K562 (cell line): ENCODE results near the gene CAPZB. TPM values are rescaled to one million over a fixed set of nuclear protein-coding genes. Genes with fewer than 3 reads are reported as not detected.

Experiments used
- ATAC-seq: fragments of 200-7000 bp; cut with Tn5 transposase; 3 replicates; pipeline ENCODE4 v1.9.1; 2020; ENCODE audit warnings: moderate library complexity
- BruUV-seq: library from RNA; stranded (reverse); fragments of 400-500 nt; replicated peaks from 2 replicates; lab custom pipeline; 2021; lab: Mats Ljungman, UMichigan
- CTCF ChIA-PET: fragments of 300-600 bp; formaldehyde crosslinking; extraction: SDS; loops from one replicate; lab custom pipeline; 2021; ENCODE audit warnings: low intra/inter-chr PET ratio; lab: Yijun Ruan, JAX
- POLR2A ChIA-PET: fragments of 300-600, 350-650 bp; sonication (Branson Sonifier 250); formaldehyde crosslinking; extraction: SDS; loops from one replicate; lab custom pipeline; 2021; ENCODE audit warnings: antibody characterized with exemption, inconsistent platforms; lab: Yijun Ruan, JAX
- DNase-seq, 4 experiments: peaks; one replicate each; pipeline versions ENCODE4 v3.0.0 to v3.0.0-alpha.2; 2011 to 2018; ENCODE audit warnings: low spot score in 3 of 4, mixed read lengths in 3 of 4; ENCODE audit errors: extremely low read depth in 1 of 4
- FAIRE-seq: peaks from 2 replicates; lab custom pipeline; 2011; peaks lifted over from hg19 to GRCh38; lab: Jason Lieb, UNC
- H2AFZ ChIP-seq: 2 replicates; pipeline ENCODE4 v1.6.0; 2011; ENCODE audit warnings: low read depth, low read length, control low read depth, inconsistent platforms
- H3K27ac ChIP-seq: fragments of 200-600 bp; 3 replicates; pipeline ENCODE4 v1.8.0; 2011; ENCODE audit warnings: low read depth, mild to moderate bottlenecking, control low read depth, inconsistent platforms, low read length, moderate library complexity, mixed read lengths; ENCODE audit errors: extremely low read depth
- H3K27me3 ChIP-seq, 2 experiments: fragments of 300-600 bp in 1 of 2; 2 replicates in 1 of 2; 3 replicates in 1 of 2; pipeline versions ENCODE4 v1.6.0 to v1.8.0; 2011; ENCODE audit warnings: inconsistent platforms in 2 of 2, low read length in 2 of 2, mild to moderate bottlenecking in 1 of 2, mixed read lengths in 1 of 2, moderate library complexity in 1 of 2; ENCODE audit not compliant: control insufficient read depth in 2 of 2, insufficient read depth in 2 of 2
- H3K36me3 ChIP-seq: fragments of 300-600 bp; 3 replicates; pipeline ENCODE4 v1.8.0; 2011; ENCODE audit warnings: mild to moderate bottlenecking, low read length, inconsistent platforms; ENCODE audit not compliant: control insufficient read depth, insufficient read depth
- H3K4me1 ChIP-seq, 2 experiments: fragments of 200-600 bp in 1 of 2; replicated peaks in 1 of 2; 2 replicates in 1 of 2; 3 replicates in 1 of 2; pipeline versions ENCODE4 v1.5.1 to v1.8.0; 2011; ENCODE audit warnings: inconsistent platforms in 2 of 2, low read length in 2 of 2, mild to moderate bottlenecking in 1 of 2, mixed read lengths in 1 of 2, moderate library complexity in 1 of 2; ENCODE audit not compliant: control insufficient read depth in 2 of 2, insufficient read depth in 2 of 2
- H3K4me2 ChIP-seq: 2 replicates; pipeline ENCODE4 v1.6.1; 2011; ENCODE audit warnings: low read length, control low read depth, inconsistent platforms, mixed read lengths; ENCODE audit not compliant: insufficient read depth
- H3K4me3 ChIP-seq: fragments of 200-600 bp; sonication (generic), shearing (Covaris generic); 2 replicates; pipeline ENCODE4 v1.5.1; 2016; ENCODE audit warnings: control low read depth, inconsistent platforms
- H3K79me2 ChIP-seq: fragments of 200-600 bp; 3 replicates; pipeline ENCODE4 v1.8.0; 2011; ENCODE audit warnings: low read length, inconsistent platforms; ENCODE audit not compliant: control insufficient read depth, insufficient read depth
- H3K9ac ChIP-seq, 2 experiments: 2 replicates each; pipeline versions ENCODE4 v1.6.0 to v1.6.1; 2011; ENCODE audit warnings: low read depth in 2 of 2, low read length in 2 of 2, control low read depth in 1 of 2, inconsistent platforms in 1 of 2, mild to moderate bottlenecking in 1 of 2, mixed read lengths in 1 of 2; ENCODE audit not compliant: insufficient read depth in 1 of 2
- H3K9me1 ChIP-seq: one replicate; pipeline ENCODE4 v1.6.0; 2011; ENCODE audit warnings: inconsistent platforms, mild to moderate bottlenecking, low read length, moderate library complexity; ENCODE audit not compliant: control insufficient read depth, insufficient read depth
- H3K9me3 ChIP-seq: replicated peaks from 2 replicates; pipeline ENCODE4 v1.5.1; 2011; ENCODE audit warnings: low read depth, low read length, inconsistent platforms; ENCODE audit not compliant: control insufficient read depth, insufficient read depth
- H4K20me1 ChIP-seq: replicated peaks from 2 replicates; pipeline ENCODE4 v1.6.1; 2011; ENCODE audit warnings: low read length, inconsistent platforms, mixed read lengths; ENCODE audit not compliant: control insufficient read depth, insufficient read depth
- C11orf30 ChIP-seq: fragments of 450-650 bp; IDR thresholded peaks from 2 replicates; pipeline ENCODE4 v1.6.1; 2016; ENCODE audit warnings: low read depth, mild to moderate bottlenecking
- CEBPG ChIP-seq, 3 experiments: fragments of 200-800 bp in 1 of 3; sonication (Bioruptor generic) in 1 of 3; sonication (generic) in 1 of 3; formaldehyde crosslinking in 1 of 3; IDR thresholded peaks in 2 of 3; conservative IDR thresholded peaks in 1 of 3; 2 replicates each; pipeline versions ENCODE4 v1.6.1 to v1.8.0; 2016 to 2022; ENCODE audit warnings: missing compliant biosample characterization in 2 of 3, missing genetic modification characterization in 2 of 3, mild to moderate bottlenecking in 1 of 3, missing genetic modification reagents in 1 of 3
- MAFK ChIP-seq: IDR thresholded peaks from 2 replicates; pipeline ENCODE4 v1.6.1; 2011; ENCODE audit warnings: low read length, improper control_type of control experiment
- MECOM ChIP-seq: fragments of 250-450 bp; sonication (Bioruptor Pico); IDR thresholded peaks from 2 replicates; pipeline ENCODE4 v1.8.0; 2022; ENCODE audit warnings: inconsistent platforms
- MYBL2 ChIP-seq, 2 experiments: fragments of 450-650 bp in 1 of 2; sonication (generic) in 1 of 2; formaldehyde crosslinking in 1 of 2; IDR thresholded peaks; 2 replicates each; pipeline versions ENCODE4 v1.6.1 to v1.8.1; 2017 to 2022; ENCODE audit warnings: borderline replicate concordance in 1 of 2, inconsistent platforms in 1 of 2, low read depth in 1 of 2, mild to moderate bottlenecking in 1 of 2, missing genetic modification reagents in 1 of 2, moderate library complexity in 1 of 2
- NCOA2 ChIP-seq, 2 experiments: fragments of 450-650 bp; IDR thresholded peaks; 2 replicates each; pipeline ENCODE4 v1.6.1; 2018; ENCODE audit warnings: mild to moderate bottlenecking in 2 of 2, moderate library complexity in 1 of 2; ENCODE audit not compliant: partially characterized antibody in 2 of 2
- NFIC ChIP-seq: fragments of 450-650 bp; IDR thresholded peaks from 2 replicates; pipeline ENCODE4 v1.6.1; 2017; ENCODE audit warnings: mild to moderate bottlenecking, inconsistent platforms
- PPARD ChIP-seq: fragments of 250-450 bp; sonication (Bioruptor Pico); IDR thresholded peaks from 2 replicates; pipeline ENCODE4 v1.8.0; 2022; ENCODE audit warnings: inconsistent platforms, mild to moderate bottlenecking, moderate library complexity
- SPI1 ChIP-seq: IDR thresholded peaks from 2 replicates; pipeline ENCODE4 v1.6.1; 2011; ENCODE audit warnings: low read depth, low read length, control low read depth, borderline replicate concordance
- TARDBP ChIP-seq: fragments of 450-650 bp; IDR thresholded peaks from 2 replicates; pipeline ENCODE4 v1.6.1; 2016
- TBP ChIP-seq: optimal IDR thresholded peaks from 2 replicates; pipeline ENCODE3; 2011; ENCODE audit warnings: low read depth, low read length, improper control_type of control experiment
- TCFL5 ChIP-seq: fragments of 250-450 bp; sonication (Bioruptor Pico); conservative IDR thresholded peaks from 2 replicates; pipeline ENCODE4 v1.6.1; 2021; ENCODE audit warnings: mild to moderate bottlenecking, moderate library complexity, matching md5 sums
- ZFP1 ChIP-seq: fragments of 450-650 bp; formaldehyde crosslinking; IDR thresholded peaks from 2 replicates; pipeline ENCODE4 v1.4.0; 2020; ENCODE audit warnings: mild to moderate bottlenecking, mixed read lengths
- ZNF174 ChIP-seq: fragments of 250-450 bp; sonication (Bioruptor Pico); IDR thresholded peaks from 2 replicates; pipeline ENCODE4 v1.4.0; 2020; ENCODE audit warnings: mild to moderate bottlenecking
- ZNF316 ChIP-seq: fragments of 450-650 bp; IDR thresholded peaks from 2 replicates; pipeline ENCODE4 v1.6.1; 2016
- WGBS: fragments of 100-300 bp; shearing (Covaris generic); methylation state at CpG from one replicate; pipeline ENCODE4 v1.1.6; 2016; ENCODE audit warnings: low coverage, mixed read lengths; ENCODE audit not compliant: insufficient coverage; ENCODE audit errors: missing lambda C conversion rate; 5-methylcytosine and 5-hydroxymethylcytosine counted together
- in situ Hi-C: fragments of 300-500 bp; cut with MboI; formaldehyde crosslinking; loops from 4 replicates; pipeline ENCODE4 v1.15.0; 2018; ENCODE audit warnings: inconsistent platforms, mixed read lengths
- intact Hi-C: fragments of 100-400 bp; cut with micrococcal nuclease; formaldehyde crosslinking; loops from 2 replicates; pipeline ENCODE4 v1.14.2; 2022
- polyA plus RNA-seq, 8 experiments: library from polyadenylated mRNA; depleted of rRNA in 4 of 8; stranded (reverse) in 5 of 8; unstranded in 3 of 8; fragments of >200 nt; fragmentation: Nextera tagmentation in 2 of 8; fragmentation: Illumina TruSeq in 1 of 8; extraction: Ambion mirVana in 2 of 8; extraction: Trizol in 1 of 8; gene quantifications; 2 replicates each; pipeline versions ENCODE4 v1.2.1 to v1.2.3, GENCODE V29; 2011 to 2014; ENCODE audit warnings: inconsistent platforms in 1 of 8, missing spikeins in 1 of 8
- total RNA-seq, 7 experiments: library from RNA; depleted of rRNA in 6 of 7; stranded (reverse); fragments of >200 nt in 6 of 7; fragmentation: Illumina TruSeq in 2 of 7; extraction: Trizol in 2 of 7; gene quantifications; 2 replicates each; pipeline versions ENCODE4 v1.2.1 to v1.2.3, GENCODE V29; 2011 to 2021; ENCODE audit warnings: low replicate concordance in 1 of 7
- TF ChIP-seq, protein P1 (sequence below): IDR thresholded peaks from 3 replicates; pipeline ENCODE4 v1.6.1; 2011; ENCODE audit warnings: borderline replicate concordance, mild to moderate bottlenecking, moderate library complexity; ENCODE audit not compliant: insufficient read length; ENCODE audit errors: extremely low read depth
- TF ChIP-seq, protein P2 (sequence below): sonication (generic); formaldehyde crosslinking; IDR thresholded peaks from 2 replicates; pipeline ENCODE4 v1.8.1; 2023; ENCODE audit warnings: mild to moderate bottlenecking, missing genetic modification reagents

Gene CAPZB
- total and polyA plus RNA-seq, 9 of the 15 experiments (the other 6 are each of a cell fraction or from before 2014, with no cell fraction given) = 57.6 to 297 (median 125) TPM

DNA sequence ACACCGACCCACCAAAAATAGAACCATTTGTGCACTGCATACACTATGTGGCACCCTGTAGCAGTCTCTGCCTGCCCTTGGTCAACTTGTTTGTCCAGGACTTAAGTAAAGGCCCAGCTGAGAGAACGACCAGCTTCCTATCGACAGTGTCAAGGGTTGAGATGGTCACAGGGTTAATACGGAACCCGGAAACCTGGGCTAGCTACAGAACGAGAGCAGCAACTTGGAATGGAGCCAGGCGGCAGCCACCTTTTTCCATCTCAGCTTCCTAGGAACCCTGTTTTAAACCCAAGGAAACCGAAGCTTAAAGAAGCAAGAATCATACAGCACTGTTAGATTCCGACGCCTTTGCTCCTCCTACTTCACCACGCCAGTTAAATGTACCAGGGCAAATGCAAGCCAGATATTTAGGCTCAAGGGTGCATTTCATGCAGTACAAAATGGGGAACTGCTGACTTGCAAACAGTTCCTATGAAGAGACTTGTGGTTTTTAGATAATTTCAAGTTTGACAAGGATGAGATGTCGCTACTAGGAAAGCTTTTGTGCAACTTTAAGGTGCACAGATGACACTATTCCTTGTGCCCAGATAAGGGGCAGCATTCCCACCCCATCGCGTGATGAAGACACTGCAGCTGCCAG lies 137.7 kb downstream of the CAPZB start:
- in situ Hi-C loops (no loop called here), intact Hi-C loops (no loop called here)
- H3K9me1 ChIP-seq = no peaks in the 10 kb centered on the region
- no peak overlapping the region for H3K4me2 ChIP-seq
- CTCF ChIA-PET = no interaction called here
- H4K20me1 ChIP-seq = peaks cover 6% of the 10 kb centered on the region; the same call in 1 of the 2 replicates
- no peak overlapping the region for H2AFZ ChIP-seq
- POLR2A ChIA-PET = interaction anchor here (0.5 to 0.6 kb wide), 2 partner anchors 83 to 98 kb away, joined by 4 to 6 read pairs; no protein-coding TSS in a partner anchor
- BruUV-seq = no TSS peak
- no peaks in the 10 kb centered on the region for H3K9me3 ChIP-seq
- H3K36me3 ChIP-seq = peaks cover 43% of the 10 kb centered on the region; the same call in 2 of the 3 replicates
- no peaks in the 10 kb centered on the region for H3K27me3 ChIP-seq
- 55% methylated on average over 14 of the region's 14 CpGs for WGBS
- no peak overlapping the region for H3K27ac ChIP-seq
- no peak overlapping the region for H3K4me3 ChIP-seq
- FAIRE-seq = peak; percentile 60
- no peaks in the 10 kb centered on the region for H3K79me2 ChIP-seq
- no peak for ATAC-seq
- peaks cover 0 to 28% of the 10 kb centered on the region in 2 experiments; a peak in 3 of 5 replicates for H3K4me1 ChIP-seq
- no peak for DNase-seq
- no peak overlapping the region for H3K9ac ChIP-seq
- TF ChIP-seq TCFL5 (CRISPR knock-in tag) (no peak), NFIC (peak; percentile 55; the same call in 1 of the 2 replicates), MYBL2 (IDR thresholded peaks at IDR 0.05; ENCODE audit: low read depth) (no peak), MYBL2 (CRISPR knock-in tag; IDR thresholded peaks at IDR 0.05; ENCODE audit: borderline replicate concordance) (no peak), TBP (no peak), ZFP1 (no peak), SPI1 (peak; percentile 90), CEBPG (CRISPR knock-in tag; IDR thresholded peaks at IDR 0.05) (no peak), CEBPG (tag; conservative IDR thresholded peaks at IDR 0.05 in 1 of 2, IDR thresholded peaks at IDR 0.05 in 1 of 2) (no peak), NCOA2 (IDR thresholded peaks at IDR 0.05; ENCODE audit: partially characterized antibody in 2 of 2) (no peak), PPARD (CRISPR knock-in tag) (no peak), C11orf30 (peak; percentile 46; the same call in 1 of the 2 replicates), ZNF316 (peak; percentile 47; the same call in 1 of the 2 replicates), ZNF174 (CRISPR knock-in tag) (no peak), TARDBP (no peak), MAFK (peak; percentile 12; the same call in 1 of the 2 replicates), MECOM (CRISPR knock-in tag) (0 out of 2 replicates have a peak, but pooled peaks have one; percentile 21)
- TF ChIP-seq, protein P1, sequence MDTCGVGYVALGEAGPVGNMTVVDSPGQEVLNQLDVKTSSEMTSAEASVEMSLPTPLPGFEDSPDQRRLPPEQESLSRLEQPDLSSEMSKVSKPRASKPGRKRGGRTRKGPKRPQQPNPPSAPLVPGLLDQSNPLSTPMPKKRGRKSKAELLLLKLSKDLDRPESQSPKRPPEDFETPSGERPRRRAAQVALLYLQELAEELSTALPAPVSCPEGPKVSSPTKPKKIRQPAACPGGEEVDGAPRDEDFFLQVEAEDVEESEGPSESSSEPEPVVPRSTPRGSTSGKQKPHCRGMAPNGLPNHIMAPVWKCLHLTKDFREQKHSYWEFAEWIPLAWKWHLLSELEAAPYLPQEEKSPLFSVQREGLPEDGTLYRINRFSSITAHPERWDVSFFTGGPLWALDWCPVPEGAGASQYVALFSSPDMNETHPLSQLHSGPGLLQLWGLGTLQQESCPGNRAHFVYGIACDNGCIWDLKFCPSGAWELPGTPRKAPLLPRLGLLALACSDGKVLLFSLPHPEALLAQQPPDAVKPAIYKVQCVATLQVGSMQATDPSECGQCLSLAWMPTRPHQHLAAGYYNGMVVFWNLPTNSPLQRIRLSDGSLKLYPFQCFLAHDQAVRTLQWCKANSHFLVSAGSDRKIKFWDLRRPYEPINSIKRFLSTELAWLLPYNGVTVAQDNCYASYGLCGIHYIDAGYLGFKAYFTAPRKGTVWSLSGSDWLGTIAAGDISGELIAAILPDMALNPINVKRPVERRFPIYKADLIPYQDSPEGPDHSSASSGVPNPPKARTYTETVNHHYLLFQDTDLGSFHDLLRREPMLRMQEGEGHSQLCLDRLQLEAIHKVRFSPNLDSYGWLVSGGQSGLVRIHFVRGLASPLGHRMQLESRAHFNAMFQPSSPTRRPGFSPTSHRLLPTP = no peak
- TF ChIP-seq, protein P2, sequence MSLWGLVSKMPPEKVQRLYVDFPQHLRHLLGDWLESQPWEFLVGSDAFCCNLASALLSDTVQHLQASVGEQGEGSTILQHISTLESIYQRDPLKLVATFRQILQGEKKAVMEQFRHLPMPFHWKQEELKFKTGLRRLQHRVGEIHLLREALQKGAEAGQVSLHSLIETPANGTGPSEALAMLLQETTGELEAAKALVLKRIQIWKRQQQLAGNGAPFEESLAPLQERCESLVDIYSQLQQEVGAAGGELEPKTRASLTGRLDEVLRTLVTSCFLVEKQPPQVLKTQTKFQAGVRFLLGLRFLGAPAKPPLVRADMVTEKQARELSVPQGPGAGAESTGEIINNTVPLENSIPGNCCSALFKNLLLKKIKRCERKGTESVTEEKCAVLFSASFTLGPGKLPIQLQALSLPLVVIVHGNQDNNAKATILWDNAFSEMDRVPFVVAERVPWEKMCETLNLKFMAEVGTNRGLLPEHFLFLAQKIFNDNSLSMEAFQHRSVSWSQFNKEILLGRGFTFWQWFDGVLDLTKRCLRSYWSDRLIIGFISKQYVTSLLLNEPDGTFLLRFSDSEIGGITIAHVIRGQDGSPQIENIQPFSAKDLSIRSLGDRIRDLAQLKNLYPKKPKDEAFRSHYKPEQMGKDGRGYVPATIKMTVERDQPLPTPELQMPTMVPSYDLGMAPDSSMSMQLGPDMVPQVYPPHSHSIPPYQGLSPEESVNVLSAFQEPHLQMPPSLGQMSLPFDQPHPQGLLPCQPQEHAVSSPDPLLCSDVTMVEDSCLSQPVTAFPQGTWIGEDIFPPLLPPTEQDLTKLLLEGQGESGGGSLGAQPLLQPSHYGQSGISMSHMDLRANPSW (CRISPR knock-in tag) = no peak
